ENCODE measurements around the gene CERK.

The CERK gene

GRCh38 chr22:46706060-46706459 is 32.0 kb downstream of the CERK start:
- peaks cover 54% of the 10 kb centered on the region for H3K36me3 ChIP-seq (ENCODE audit: insufficient read depth, low read depth, low read length)
- H3K27me3 ChIP-seq (ENCODE audit: insufficient read depth, low read length): no peaks in the 10 kb centered on the region

GRCh38 chr22:46703996-46704370 is 34.1 kb downstream of the CERK start:
- Histone ChIP-seq H3K4me3 (ENCODE audit: low read length) (no peak overlapping the region), H3K9me3 (ENCODE audit: insufficient read depth, low read depth, low read length) (no peaks in the 10 kb centered on the region), H3K27me3 (ENCODE audit: insufficient read depth, low read length) (no peaks in the 10 kb centered on the region), H3K36me3 (ENCODE audit: insufficient read depth, low read depth, low read length) (peaks cover 48% of the 10 kb centered on the region), H3K9ac (ENCODE audit: low read depth, low read length) (no peak overlapping the region), H3K4me1 (ENCODE audit: insufficient read depth, low read length) (no peaks in the 10 kb centered on the region), H3K27ac (ENCODE audit: low read length) (no peak overlapping the region)

More at GRCh38 chr22:46706060-46706459, 32.0 kb downstream of the CERK start:
- no peak overlapping the region for H3K27ac ChIP-seq (ENCODE audit: low read length)
- no peaks in the 10 kb centered on the region; the same call in 1 of the 2 replicates for H3K4me1 ChIP-seq (ENCODE audit: insufficient read depth, low read length)
- no peak overlapping the region for H3K4me3 ChIP-seq (ENCODE audit: low read length)
- H3K9me3 ChIP-seq (ENCODE audit: insufficient read depth, low read depth, low read length): no peaks in the 10 kb centered on the region
- no peak overlapping the region for H3K9ac ChIP-seq (ENCODE audit: low read depth, low read length)

GRCh38 chr22:46703171-46703995 is 34.7 kb downstream of the CERK start:
- Histone ChIP-seq H3K9ac (ENCODE audit: low read depth, low read length) (no peak overlapping the region), H3K4me3 (ENCODE audit: low read length) (no peak overlapping the region), H3K36me3 (ENCODE audit: insufficient read depth, low read depth, low read length) (peaks cover 45% of the 10 kb centered on the region)

GRCh38 chr22:46701262-46701661 is 36.8 kb downstream of the CERK start:
- Histone ChIP-seq H3K9me3 (ENCODE audit: insufficient read depth, low read depth, low read length) (no peaks in the 10 kb centered on the region), H3K9ac (ENCODE audit: low read depth, low read length) (no peak overlapping the region), H3K27ac (ENCODE audit: low read length) (no peak overlapping the region), H3K4me1 (ENCODE audit: insufficient read depth, low read length) (no peaks in the 10 kb centered on the region), H3K4me3 (ENCODE audit: low read length) (no peak overlapping the region), H3K36me3 (ENCODE audit: insufficient read depth, low read depth, low read length) (peaks cover 46% of the 10 kb centered on the region), H3K27me3 (ENCODE audit: insufficient read depth, low read length) (no peaks in the 10 kb centered on the region)

More at GRCh38 chr22:46703171-46703995, 34.7 kb downstream of the CERK start:
- Histone ChIP-seq H3K27ac (ENCODE audit: low read length) (no peak overlapping the region), H3K9me3 (ENCODE audit: insufficient read depth, low read depth, low read length) (no peaks in the 10 kb centered on the region), H3K4me1 (ENCODE audit: insufficient read depth, low read length) (no peaks in the 10 kb centered on the region), H3K27me3 (ENCODE audit: insufficient read depth, low read length) (no peaks in the 10 kb centered on the region)

GRCh38 chr22:46699091-46699490 is 39.0 kb downstream of the CERK start:
- H3K27me3 ChIP-seq (ENCODE audit: insufficient read depth, low read length): no peaks in the 10 kb centered on the region
- no peaks in the 10 kb centered on the region for H3K4me1 ChIP-seq (ENCODE audit: insufficient read depth, low read length)
- peaks cover 61% of the 10 kb centered on the region for H3K36me3 ChIP-seq (ENCODE audit: insufficient read depth, low read depth, low read length)
- no peak overlapping the region for H3K27ac ChIP-seq (ENCODE audit: low read length)
- H3K9ac ChIP-seq (ENCODE audit: low read depth, low read length): no peak overlapping the region
- no peaks in the 10 kb centered on the region for H3K9me3 ChIP-seq (ENCODE audit: insufficient read depth, low read depth, low read length)
- H3K4me3 ChIP-seq (ENCODE audit: low read length): no peak overlapping the region

- no peak overlapping the region for H3K4me3 ChIP-seq (ENCODE audit: low read length)
- H3K9me3 ChIP-seq (ENCODE audit: insufficient read depth, low read depth, low read length): no peaks in the 10 kb centered on the region
- no peaks in the 10 kb centered on the region for H3K27me3 ChIP-seq (ENCODE audit: insufficient read depth, low read length)
- no peak overlapping the region for H3K27ac ChIP-seq (ENCODE audit: low read length)
- no peaks in the 10 kb centered on the region for H3K4me1 ChIP-seq (ENCODE audit: insufficient read depth, low read length)
- H3K9ac ChIP-seq (ENCODE audit: low read depth, low read length): no peak overlapping the region
- peaks cover 73% of the 10 kb centered on the region for H3K36me3 ChIP-seq (ENCODE audit: insufficient read depth, low read depth, low read length)
Measured at GRCh38 chr22:46697811-46698515, 40.1 kb downstream of the CERK start.

GRCh38 chr22:46696614-46697013 is 41.4 kb downstream of the CERK start:
- no peaks in the 10 kb centered on the region for H3K4me1 ChIP-seq (ENCODE audit: insufficient read depth, low read length)
- no peak overlapping the region for H3K4me3 ChIP-seq (ENCODE audit: low read length)
- H3K36me3 ChIP-seq (ENCODE audit: insufficient read depth, low read depth, low read length): peaks cover 77% of the 10 kb centered on the region
- H3K9ac ChIP-seq (ENCODE audit: low read depth, low read length): no peak overlapping the region
- no peak overlapping the region for H3K27ac ChIP-seq (ENCODE audit: low read length)
- H3K27me3 ChIP-seq (ENCODE audit: insufficient read depth, low read length): no peaks in the 10 kb centered on the region
- no peaks in the 10 kb centered on the region for H3K9me3 ChIP-seq (ENCODE audit: insufficient read depth, low read depth, low read length)

- Histone ChIP-seq H3K4me1 (ENCODE audit: insufficient read depth, low read length) (no peaks in the 10 kb centered on the region), H3K9me3 (ENCODE audit: insufficient read depth, low read depth, low read length) (no peaks in the 10 kb centered on the region), H3K36me3 (ENCODE audit: insufficient read depth, low read depth, low read length) (peaks cover 77% of the 10 kb centered on the region), H3K27me3 (ENCODE audit: insufficient read depth, low read length) (no peaks in the 10 kb centered on the region), H3K4me3 (ENCODE audit: low read length) (no peak overlapping the region), H3K27ac (ENCODE audit: low read length) (no peak overlapping the region), H3K9ac (ENCODE audit: low read depth, low read length) (no peak overlapping the region)
Measured at GRCh38 chr22:46696229-46696518, 41.9 kb downstream of the CERK start.

- H3K9me3 ChIP-seq (ENCODE audit: insufficient read depth, low read depth, low read length): no peaks in the 10 kb centered on the region
- no peak overlapping the region for H3K4me3 ChIP-seq (ENCODE audit: low read length)
- no peaks in the 10 kb centered on the region for H3K27me3 ChIP-seq (ENCODE audit: insufficient read depth, low read length)
- no peak overlapping the region for H3K27ac ChIP-seq (ENCODE audit: low read length)
- H3K4me1 ChIP-seq (ENCODE audit: insufficient read depth, low read length): no peaks in the 10 kb centered on the region
- peaks cover 77% of the 10 kb centered on the region for H3K36me3 ChIP-seq (ENCODE audit: insufficient read depth, low read depth, low read length)
- H3K9ac ChIP-seq (ENCODE audit: low read depth, low read length): no peak overlapping the region
Measured at GRCh38 chr22:46695346-46696228, 42.5 kb downstream of the CERK start.

- H3K36me3 ChIP-seq (ENCODE audit: insufficient read depth, low read depth, low read length): peaks cover 83% of the 10 kb centered on the region
- no peaks in the 10 kb centered on the region for H3K27me3 ChIP-seq (ENCODE audit: insufficient read depth, low read length)
- no peaks in the 10 kb centered on the region for H3K4me1 ChIP-seq (ENCODE audit: insufficient read depth, low read length)
Measured at GRCh38 chr22:46694416-46695170, 43.5 kb downstream of the CERK start.

More at GRCh38 chr22:46694416-46695170, 43.5 kb downstream of the CERK start:
- Histone ChIP-seq H3K27ac (ENCODE audit: low read length) (no peak overlapping the region), H3K4me3 (ENCODE audit: low read length) (no peak overlapping the region), H3K9me3 (ENCODE audit: insufficient read depth, low read depth, low read length) (no peaks in the 10 kb centered on the region), H3K9ac (ENCODE audit: low read depth, low read length) (no peak overlapping the region)

All from iPS-20b (cell line).